Measurements from ENCODE around the gene HCN1. TPM values are rescaled to one million over a fixed set of nuclear protein-coding genes. Genes with fewer than 3 reads are reported as not detected.

HCN1 gene
- total and polyA plus RNA-seq, 2 of the 8 experiments (the other 6 are each of a cell fraction or from before 2014, with no cell fraction given) = 1.1 to 6.7 TPM

- Histone ChIP-seq H3K4me3 (ENCODE audit: extremely low read depth in 1 of 4, insufficient read depth in 2 of 4, low read depth in 3 of 4, low read length in 4 of 4) (no peak overlapping the region), H3K56ac (replicated peaks; ENCODE audit: insufficient read length, low read depth, low read length) (no peak overlapping the region), H2BK15ac (ENCODE audit: low read length) (no peak overlapping the region), H3K14ac (ENCODE audit: insufficient read length) (no peak overlapping the region), H3K23me2 (ENCODE audit: low read depth, low read length) (no peaks in the 10 kb centered on the region), H3K79me2 (ENCODE audit: control insufficient read depth in 1 of 2, insufficient read depth in 2 of 2, low read length in 2 of 2) (no peaks in the 10 kb centered on the region), H2BK20ac (ENCODE audit: low read length) (no peak overlapping the region), H2BK120ac (replicated peaks; ENCODE audit: low read depth, low read length) (no peak overlapping the region), H3K79me1 (ENCODE audit: low read depth, low read length) (no peaks in the 10 kb centered on the region), H3K18ac (ENCODE audit: extremely low read depth, low read length) (no peak overlapping the region), H2BK5ac (ENCODE audit: low read depth, low read length) (no peak overlapping the region), H3K9me3 (ENCODE audit: insufficient read depth in 2 of 2, low read depth in 1 of 2, low read length in 1 of 2) (no peaks in the 10 kb centered on the region), H2AK5ac (ENCODE audit: low read depth, low read length) (no peak overlapping the region), H4K5ac (ENCODE audit: insufficient read length, low read depth, low read length) (no peak overlapping the region), H3K4ac (replicated peaks; ENCODE audit: insufficient read length, low read depth, low read length) (no peak overlapping the region), H3K27me3 (replicated peaks in 1 of 4; ENCODE audit: control insufficient read depth in 3 of 4, extremely low read depth in 1 of 4, insufficient read depth in 3 of 4, low read length in 3 of 4) (no peaks in the 10 kb centered on the region), H4K91ac (replicated peaks; ENCODE audit: insufficient read length, low read length) (no peak overlapping the region), H2BK12ac (ENCODE audit: low read depth, low read length) (no peak overlapping the region), H4K20me1 (replicated peaks in 1 of 2; ENCODE audit: control insufficient read depth in 1 of 2, insufficient read depth in 2 of 2, low read length in 2 of 2) (no peaks in the 10 kb centered on the region), H4K8ac (ENCODE audit: extremely low read depth, insufficient read depth, low read length) (no peak overlapping the region), H3K36me3 (ENCODE audit: control insufficient read depth in 2 of 4, insufficient read depth in 4 of 4, low read length in 3 of 4) (no peaks in the 10 kb centered on the region), H3K23ac (ENCODE audit: insufficient read length) (no peak overlapping the region), H3K4me1 (replicated peaks in 1 of 4; ENCODE audit: control insufficient read depth in 3 of 4, insufficient read depth in 4 of 4, low read length in 3 of 4) (no peaks in the 10 kb centered on the region), H3K4me2 (ENCODE audit: insufficient read depth in 1 of 2, low read depth in 2 of 2, low read length in 2 of 2) (no peak overlapping the region), H3K27ac (ENCODE audit: low read depth, low read length) (no peak overlapping the region), H3K9ac (replicated peaks in 1 of 4; ENCODE audit: extremely low read depth in 1 of 4, low read depth in 3 of 4, low read length in 3 of 4) (no peak overlapping the region), H2AFZ (ENCODE audit: low read length) (no peak overlapping the region)
- FAIRE-seq (no peak), DNase-seq (ENCODE audit: low read depth in 1 of 2, low spot score in 2 of 2) (no peak)
- 97% methylated on average over 2 of the region's 2 CpGs; no CpG with 5 or more reads in 1 of the 2 experiments for WGBS, 2 experiments (ENCODE audit: extremely low coverage in 1 of 2, insufficient coverage in 1 of 2, insufficient read length in 1 of 2, insufficient replicate concordance in 2 of 2, low coverage in 1 of 2, low lambda C conversion rate in 2 of 2, missing lambda C conversion rate in 1 of 2)
- CTCF ChIA-PET (ENCODE audit: partially characterized antibody) = no interaction called here
- TF ChIP-seq HDAC2 (IDR thresholded peaks at IDR 0.05; ENCODE audit: borderline replicate concordance in 1 of 2, low read depth in 2 of 2, low read length in 2 of 2) (no peak), KDM5A (IDR thresholded peaks at IDR 0.05; ENCODE audit: low read length) (no peak), POLR2A (IDR thresholded peaks at IDR 0.05; ENCODE audit: control extremely low read depth in 1 of 2, low read depth in 2 of 2, low read length in 2 of 2) (no peak)
- POLR2A ChIA-PET (ENCODE audit: partially characterized antibody) = no interaction called here
Measured at GRCh38 chr5:45336464-45336863, 359.7 kb downstream of the HCN1 start.

All from H1 (cell line).